NCI-H748 (cell line): ENCODE measurements around the gene APOL1.
"Not testable (repeated sequence)": the region's sequence is repeated elsewhere in the genome, so short reads cannot be mapped to it uniquely, and the experiment has no call there.

Experiments
- DNase-seq: peaks from one replicate; lab custom pipeline; 2025; ENCODE audit not compliant: unreplicated experiment; lab: John Stamatoyannopoulos, UW

The APOL1 gene

GRCh38 chr22:36263886-36264664 is 11.1 kb downstream of the APOL1 start:
- not testable (repeated sequence) for DNase-seq

DNA sequence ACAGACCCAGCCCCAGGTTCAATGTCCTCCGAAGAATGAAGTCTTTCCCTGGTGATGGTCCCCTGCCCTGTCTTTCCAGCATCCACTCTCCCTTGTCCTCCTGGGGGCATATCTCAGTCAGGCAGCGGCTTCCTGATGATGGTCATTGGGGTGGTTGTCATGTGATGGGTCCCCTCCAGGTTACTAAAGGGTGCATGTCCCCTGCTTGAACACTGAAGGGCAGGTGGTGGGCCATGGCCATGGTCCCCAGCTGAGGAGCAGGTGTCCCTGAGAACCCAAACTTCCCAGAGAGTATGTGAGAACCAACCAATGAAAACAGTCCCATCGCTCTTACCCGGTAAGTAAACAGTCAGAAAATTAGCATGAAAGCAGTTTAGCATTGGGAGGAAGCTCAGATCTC is 14.1 kb downstream of the APOL1 start:
- no peak for DNase-seq

DNA sequence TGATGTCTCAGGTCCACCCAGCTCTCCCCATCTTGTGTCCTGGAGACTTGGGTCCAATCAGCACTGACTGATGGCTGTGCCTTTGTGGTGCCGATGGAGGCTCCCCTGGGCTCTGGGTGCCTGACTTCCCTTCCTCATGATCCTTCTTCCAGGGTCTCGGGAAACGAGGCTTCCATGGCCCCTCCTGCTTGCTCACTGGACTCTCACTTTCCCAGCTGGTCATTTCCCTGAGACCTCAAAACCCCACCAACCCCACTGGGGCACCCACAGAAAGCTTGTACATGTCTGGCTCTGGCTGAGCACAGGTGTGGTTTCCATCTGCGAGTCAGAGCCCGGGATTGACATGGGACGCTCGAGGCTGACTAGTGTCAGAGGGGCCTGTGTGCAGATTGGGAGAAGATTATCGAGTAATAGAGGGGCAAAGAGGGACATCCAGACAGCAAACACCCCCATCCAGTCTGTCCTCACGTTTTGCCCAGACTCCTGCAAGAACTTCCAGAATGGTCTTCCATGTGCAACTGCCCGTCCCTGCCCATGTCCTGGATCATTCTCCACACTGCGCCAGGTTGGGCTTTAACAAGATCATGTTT is 15.1 kb downstream of the APOL1 start:
- no peak for DNase-seq

DNA sequence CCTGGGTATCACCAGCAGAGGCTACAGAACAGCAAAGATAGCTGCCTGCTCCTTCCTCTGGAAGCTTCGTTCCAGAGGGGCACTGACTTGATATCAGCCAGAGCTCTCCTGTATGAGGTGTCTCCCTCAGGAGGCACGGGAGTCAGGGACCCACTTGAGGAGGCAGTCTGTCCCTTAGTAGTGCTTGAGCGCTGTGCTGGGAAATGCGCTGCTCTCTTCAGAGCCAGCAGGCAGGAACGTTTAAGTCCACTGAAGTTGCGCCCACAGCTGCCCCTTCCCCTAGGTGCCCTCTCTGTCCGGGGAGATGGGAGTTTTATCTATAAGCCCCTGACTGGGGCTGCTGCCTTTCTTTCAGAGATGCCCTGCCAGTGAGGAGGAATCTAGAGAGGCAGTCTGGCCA is 18.3 kb downstream of the APOL1 start:
- not testable (repeated sequence) for DNase-seq

DNA sequence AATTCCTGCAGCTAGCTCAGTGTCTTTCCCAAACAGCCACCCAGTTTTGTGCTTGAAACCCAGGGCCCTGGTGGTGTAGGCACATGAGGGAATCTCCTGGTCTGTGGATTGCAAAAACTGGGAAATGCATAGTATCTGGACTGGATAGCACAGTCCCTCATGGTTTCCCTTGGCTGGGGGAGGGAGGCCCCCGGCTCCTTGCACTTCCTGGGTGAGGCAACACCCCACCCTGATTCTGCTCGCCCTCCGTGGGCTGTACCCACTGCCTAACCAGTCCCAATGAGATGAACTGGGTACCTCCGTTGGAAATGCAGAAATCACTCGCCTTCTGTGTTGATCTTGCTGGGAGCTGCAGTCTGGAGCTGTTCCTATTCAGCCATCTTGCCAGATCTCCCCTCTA is 19.0 kb downstream of the APOL1 start:
- not testable (repeated sequence) for DNase-seq

DNA sequence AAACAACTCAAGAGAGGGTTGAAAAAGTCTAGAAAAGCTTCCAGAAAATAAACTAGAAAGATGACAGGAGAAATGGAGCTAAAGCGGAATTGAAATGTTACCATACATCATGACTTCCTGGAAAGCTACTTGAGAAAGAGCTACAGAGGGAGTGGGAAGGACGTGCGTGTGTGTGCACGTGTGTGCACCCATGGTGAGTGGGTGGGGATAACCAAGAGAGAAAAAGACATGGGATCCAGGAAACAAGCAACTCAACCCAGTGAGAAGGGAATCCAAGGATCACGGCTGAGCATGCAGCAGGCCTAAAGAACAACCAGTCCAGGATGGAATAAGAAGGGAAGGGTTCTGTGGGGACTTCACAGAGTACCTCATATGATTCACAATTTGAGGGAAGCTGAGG is 21.6 kb downstream of the APOL1 start:
- DNase-seq: no peak

- peak; percentile 47 for DNase-seq
These were observed 24.8 kb downstream of the APOL1 start for GRCh38 chr22:36277482-36278291.

GRCh38 chr22:36279219-36279666 is 26.3 kb downstream of the APOL1 start:
- no peak for DNase-seq

DNA sequence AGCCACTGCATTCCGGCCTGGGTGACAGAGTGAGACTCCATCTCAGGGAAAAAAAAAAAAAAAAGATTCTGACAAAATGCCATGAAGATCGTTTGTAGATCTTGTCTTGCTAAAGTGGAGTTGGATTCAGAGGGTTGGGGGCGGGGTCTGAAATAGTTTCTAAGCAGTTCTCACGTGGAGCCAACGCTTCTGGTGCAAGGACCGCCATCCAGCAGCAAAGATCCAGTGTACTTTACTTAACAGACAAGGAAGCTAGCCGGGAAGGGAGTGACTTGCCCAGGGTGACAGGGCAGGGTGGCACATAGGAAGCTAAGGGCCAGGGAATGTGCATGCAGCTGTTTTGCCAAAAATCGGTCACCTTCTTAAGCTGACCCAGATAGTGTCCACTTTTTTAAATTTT is 27.4 kb downstream of the APOL1 start:
- no peak for DNase-seq

DNA sequence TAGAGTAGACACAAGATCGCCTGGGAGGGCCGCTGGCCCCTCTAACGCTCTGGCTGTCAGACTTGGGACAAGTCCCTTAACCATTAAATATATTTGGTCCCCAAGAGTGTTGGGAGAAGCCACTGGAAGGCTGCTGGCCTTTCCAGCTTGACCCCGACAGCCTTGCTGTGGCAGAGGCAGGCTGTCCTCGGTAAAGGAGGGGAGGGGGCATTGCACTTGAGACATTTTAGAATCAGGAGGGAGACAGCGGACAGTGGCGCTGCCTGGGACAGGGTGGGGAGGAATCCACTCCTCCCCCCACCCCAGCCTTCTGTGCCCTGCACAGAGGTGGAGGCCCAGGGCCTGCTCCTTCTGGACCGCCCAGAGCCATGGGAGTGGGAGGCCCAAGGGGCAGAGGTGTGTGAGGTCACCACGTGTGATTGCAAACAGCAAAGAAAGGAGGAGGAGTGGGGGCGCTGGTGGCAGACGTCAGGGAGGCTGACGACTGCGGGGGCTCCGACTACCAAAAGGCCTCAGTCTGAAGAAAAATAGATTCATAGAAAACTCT is 28.9 kb downstream of the APOL1 start:
- DNase-seq: no peak

- DNase-seq: no peak
These were observed 29.4 kb downstream of the APOL1 start for GRCh38 chr22:36282328-36282831.

DNA sequence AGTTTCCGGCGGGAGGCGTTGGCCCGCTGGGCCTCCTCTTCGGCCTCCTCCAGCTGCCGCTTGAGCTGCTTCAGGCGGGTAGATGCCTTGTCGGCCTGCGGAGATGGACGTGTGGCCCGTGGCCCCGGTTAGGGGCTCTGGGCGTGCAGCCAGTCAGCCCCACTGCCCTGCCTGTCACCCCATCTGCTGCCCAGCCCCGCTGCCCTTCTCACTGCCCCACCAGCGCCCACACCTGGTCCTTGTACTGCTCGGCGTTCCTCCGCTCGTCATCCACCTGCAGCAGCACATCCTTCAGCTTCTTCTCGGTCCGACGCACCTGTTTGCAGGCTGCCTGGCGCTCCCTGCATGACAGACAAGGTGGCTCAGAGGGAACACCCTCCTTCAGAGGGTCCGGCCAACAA is 31.2 kb downstream of the APOL1 start:
- no peak for DNase-seq

DNA sequence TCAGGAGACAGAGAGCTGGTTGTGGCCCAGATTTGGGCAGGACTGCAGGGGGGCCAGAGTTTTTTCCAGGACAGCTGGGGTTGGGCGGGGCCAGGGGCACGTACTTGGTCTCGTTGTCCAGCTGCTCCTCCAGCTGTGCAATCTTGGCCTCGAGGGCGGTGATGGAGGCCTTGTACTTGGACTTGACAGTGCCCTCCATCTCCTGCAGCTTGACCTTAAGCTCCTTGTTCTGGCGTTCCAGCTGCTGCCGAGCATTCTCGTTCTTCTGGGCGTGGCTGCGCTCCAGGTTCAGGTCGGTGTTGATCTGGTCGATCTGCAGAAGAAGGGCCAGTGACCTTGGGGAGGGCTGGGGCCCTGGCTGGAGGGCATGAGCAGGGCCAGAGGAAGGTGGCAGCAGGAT is 32.1 kb downstream of the APOL1 start:
- no peak for DNase-seq

DNA sequence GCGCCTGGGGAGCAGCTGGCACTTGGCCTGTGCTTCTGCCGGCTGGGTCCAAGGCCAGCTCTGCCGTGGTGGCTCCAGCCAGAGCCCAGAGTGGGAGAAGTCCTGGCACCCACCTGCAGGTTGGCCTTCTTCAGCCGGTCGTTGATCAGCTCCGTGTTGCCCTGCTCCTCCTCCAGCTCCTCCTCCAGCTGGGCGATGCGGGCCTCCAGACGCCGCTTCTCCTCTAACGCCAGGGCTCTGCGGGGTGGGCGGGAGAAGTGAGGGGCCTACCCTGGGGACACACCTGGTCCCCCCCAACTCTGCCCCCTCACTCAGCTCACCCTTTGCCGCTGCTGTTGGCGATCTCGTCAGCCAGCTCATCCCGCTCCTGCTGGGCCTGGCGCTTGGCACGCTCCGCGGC is 32.6 kb downstream of the APOL1 start:
- DNase-seq: no peak

- peak; percentile 43 for DNase-seq
These were observed 33.4 kb downstream of the APOL1 start for GRCh38 chr22:36286096-36286957.

DNA sequence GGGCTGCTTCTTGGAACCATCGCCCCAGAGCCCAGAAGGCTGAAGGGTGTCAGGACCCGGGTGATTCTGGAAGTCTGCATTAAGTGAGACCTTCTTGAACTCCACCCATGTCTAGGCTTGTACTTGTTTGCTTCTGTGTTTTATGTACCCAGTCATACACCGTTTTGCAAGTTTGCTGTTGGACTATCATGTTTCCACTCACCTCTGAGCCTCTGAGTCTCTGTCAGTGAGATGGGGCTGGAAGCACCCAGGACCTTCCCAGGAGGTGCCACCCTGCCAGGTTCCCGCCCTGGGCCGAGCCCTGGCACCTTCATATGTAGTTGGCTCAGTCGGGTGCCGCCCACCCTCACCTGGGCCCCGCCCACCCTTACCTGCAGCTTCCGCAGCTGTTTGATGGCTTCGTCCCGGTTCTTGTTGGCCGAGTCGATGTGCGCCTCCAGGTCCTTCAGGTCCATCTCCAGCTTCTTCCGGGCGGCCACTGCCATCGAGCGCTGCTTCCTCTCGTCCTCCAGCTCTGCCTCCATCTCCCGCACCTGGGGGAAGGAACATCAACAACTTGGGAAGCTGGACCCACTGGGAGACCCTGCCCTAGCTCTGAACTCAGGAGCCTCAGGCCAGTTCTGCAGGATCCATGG is 35.1 kb downstream of the APOL1 start:
- no peak for DNase-seq

GRCh38 chr22:36288571-36289405 is 35.9 kb downstream of the APOL1 start:
- no peak for DNase-seq

DNA sequence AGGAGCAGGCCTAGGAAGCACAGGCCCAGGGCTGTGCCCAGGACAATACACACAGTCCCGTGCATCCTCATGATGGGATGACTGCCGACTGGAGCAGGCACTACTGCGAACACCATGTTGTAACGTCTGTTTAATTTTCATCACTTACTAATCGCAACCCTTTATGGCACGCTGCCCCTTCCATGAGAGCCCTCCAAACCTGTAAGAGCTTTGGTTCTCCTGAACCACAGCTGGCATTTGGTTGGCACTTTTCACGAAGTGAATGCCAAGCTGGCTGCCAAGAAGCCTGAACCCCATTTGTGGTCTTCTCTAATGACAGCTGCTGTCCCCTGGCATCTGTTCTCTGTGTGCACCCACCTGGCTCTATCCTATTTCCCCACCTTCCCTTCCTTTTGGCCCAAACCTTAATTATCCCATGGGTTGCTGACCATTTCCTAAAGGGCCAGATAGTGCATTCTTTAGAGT is 36.5 kb downstream of the APOL1 start:
- no peak for DNase-seq

- DNase-seq: not testable (repeated sequence)
These were observed 37.0 kb downstream of the APOL1 start for GRCh38 chr22:36289948-36290371.
